Heart left ventricle (tissue), 16 donors: ENCODE measurements around the gene AMFR. TPM values are rescaled to one million over a fixed set of nuclear protein-coding genes. Genes with fewer than 3 reads are reported as not detected.

Experiments used
- ATAC-seq, 4 donors: fragments of 200-7000 bp; cut with Tn5 transposase; one replicate each; pipeline ENCODE4 v1.9.1; 2020 to 2022; ENCODE audit warnings: moderate library complexity in 4 of 4, mild to moderate bottlenecking in 3 of 4, moderate number of reproducible peaks in 1 of 4
- DNase-seq, 5 donors: peaks; one replicate each; pipeline ENCODE4 v3.0.0-alpha.2; 2020
- H3K27ac ChIP-seq, 12 donors: fragments of 200-600 bp; sonication (generic) in 4 of 12; one replicate each; pipeline versions ENCODE4 v1.5.0 to v1.8.0; 2016 to 2022; ENCODE audit warnings: mild to moderate bottlenecking in 2 of 12
- H3K27me3 ChIP-seq, 9 donors: fragments of 200-600 bp; sonication (generic) in 2 of 9; one replicate each; pipeline versions ENCODE4 v1.5.1 to v1.8.0; 2016 to 2022; ENCODE audit warnings: mild to moderate bottlenecking in 3 of 9
- H3K36me3 ChIP-seq, 9 donors: fragments of 200-600 bp; sonication (generic) in 2 of 9; one replicate each; pipeline versions ENCODE4 v1.5.0 to v1.8.0; 2018 to 2022; ENCODE audit warnings: mild to moderate bottlenecking in 2 of 9
- H3K4me1 ChIP-seq, 12 donors: fragments of 200-600 bp; sonication (generic) in 4 of 12; one replicate each; pipeline versions ENCODE4 v1.5.0 to v1.8.0; 2016 to 2022; ENCODE audit warnings: mild to moderate bottlenecking in 3 of 12
- H3K4me3 ChIP-seq, 12 donors: fragments of 200-600 bp; sonication (generic) in 4 of 12; one replicate each; pipeline versions ENCODE4 v1.5.0 to v1.8.0; 2017 to 2022; ENCODE audit warnings: mild to moderate bottlenecking in 9 of 12, moderate library complexity in 4 of 12
- H3K9me3 ChIP-seq, 12 donors: fragments of 200-600 bp; sonication (generic) in 4 of 12; one replicate each; pipeline versions ENCODE4 v1.5.0 to v1.8.0; 2016 to 2022; ENCODE audit warnings: mild to moderate bottlenecking in 1 of 12
- POLR2A ChIP-seq, 2 donors: fragments of 450-650 bp; IDR thresholded peaks; one replicate each; pipeline ENCODE4 v1.6.1; 2017; ENCODE audit warnings: antibody characterized with exemption in 2 of 2, mild to moderate bottlenecking in 2 of 2, moderate library complexity in 2 of 2
- WGBS, 4 donors: extraction: QIAGEN DNeasy Blood & Tissue Kit in 2 of 4; methylation state at CpG; one replicate each; pipeline versions ENCODE4 v1.1.5 to v1.1.7; 2013 to 2018; 5-methylcytosine and 5-hydroxymethylcytosine counted together
- intact Hi-C, 10 donors: fragments of 100-400 bp; cut with DNase I; formaldehyde crosslinking; loops; one replicate each; pipeline versions ENCODE4 v1.11.1 to v1.14.2; 2022
- polyA plus RNA-seq, 2 donors: library from polyadenylated mRNA; stranded (reverse); fragments of 200-250 nt; gene quantifications; one replicate each; pipeline ENCODE4 v1.2.3, GENCODE V29; 2013
- total RNA-seq, 9 donors: library from RNA; depleted of rRNA in 2 of 9; stranded (reverse); fragments of >200 nt in 2 of 9; fragmentation: NEBNext Ultra II Directional in 3 of 9; extraction: Animal tissue kit (Norgen Biotek cat#: 25700) in 3 of 9; gene quantifications; one replicate each; pipeline versions ENCODE4 v1.1.0 to v1.2.4, GENCODE V29; 2016 to 2023
- TF ChIP-seq, protein P1 (sequence below), 12 donors: fragments of 200-600 bp; sonication (generic) in 4 of 12; IDR thresholded peaks; one replicate each; pipeline versions ENCODE4 v1.5.0 to v1.8.0; 2018 to 2022; ENCODE audit warnings: antibody characterized with exemption in 12 of 12, mild to moderate bottlenecking in 5 of 12
- donor health status: ischemic (EF 13 %, LVEDD 7.1; RV severe dilation, severe dysfunction).
- donor health status: healthy with polysubstance abuse.
- donor health status: DM: no; HTN: yes; CAD: no.
- donor health status: DM: no; HTN: no; CAD: no.
- donor health status: ischemic (EF 25% LVEDD 6.9; RV normal size, moderate dysfunction).
- donor health status: ischemic (EF 25% LVEDD 5.7; RV mildly dilated, moderate dysfunction).
- donor health status: healthy.
- donor health status: DM: yes; HTN: yes; CAD: no.
- donor health status: ischemic (EF 35%, LVEDD 5.7; RV mildly dilated, moderate dysfunction).
- donor health status: nonischemic (EF 11% LVEDD 7.7; RV severe dilation, severe dysfunction).
- donor health status: DM: yes; HTN: yes; CAD: no.
- donor health status: PGD.
- donor health status: ischemic (EF 29% LVEDD 5.4; RV normal size, mild dysfunction).
- donor health status: nonischemic (EF 23%, LVEDD 6.1; RV moderate dilation, normal function).

Gene AMFR
- total and polyA plus RNA-seq, 11 donors = 26.4 to 146 (median 84.8) TPM

DNA sequence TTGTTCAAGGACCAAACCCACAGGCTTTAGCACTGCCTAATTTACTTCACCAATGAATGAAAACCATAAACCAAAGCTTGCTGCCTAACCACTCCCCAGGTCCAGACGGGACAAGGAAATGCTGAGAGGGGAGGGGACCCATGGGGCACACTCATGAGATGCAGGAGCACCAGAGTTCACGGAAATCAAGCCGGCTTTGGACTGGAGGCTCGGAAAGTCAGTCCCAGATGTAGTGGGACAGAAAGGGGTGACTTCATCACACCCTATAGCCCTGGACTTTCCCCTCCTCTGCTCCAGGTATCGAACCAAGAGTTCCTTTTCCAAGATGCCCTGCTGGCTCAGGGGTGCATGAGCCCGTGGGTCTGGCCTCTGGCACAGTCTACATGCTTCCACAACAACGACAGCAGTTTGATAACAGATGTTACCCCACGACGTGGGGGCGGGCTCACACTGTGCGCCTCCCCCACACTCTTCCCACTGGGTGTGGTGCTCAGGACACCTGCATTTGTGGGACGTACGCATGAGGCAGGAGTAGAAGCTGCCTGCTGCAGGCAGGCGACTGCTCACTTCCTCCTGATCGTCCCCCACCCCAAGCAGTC lies 63.2 kb downstream of the AMFR start:
- Histone ChIP-seq H3K36me3 (peaks cover 3 to 71% (median 55%) of the 10 kb centered on the region in 9 donors), H3K4me1 (peaks cover 0 to 5% (median 0%) of the 10 kb centered on the region in 12 donors), H3K9me3 (no peaks in the 10 kb centered on the region), H3K27ac (no peak overlapping the region), H3K4me3 (no peak overlapping the region), H3K27me3 (no peaks in the 10 kb centered on the region)
- TF ChIP-seq POLR2A (IDR thresholded peaks at IDR 0.05) = no peak
- TF ChIP-seq, protein P1, sequence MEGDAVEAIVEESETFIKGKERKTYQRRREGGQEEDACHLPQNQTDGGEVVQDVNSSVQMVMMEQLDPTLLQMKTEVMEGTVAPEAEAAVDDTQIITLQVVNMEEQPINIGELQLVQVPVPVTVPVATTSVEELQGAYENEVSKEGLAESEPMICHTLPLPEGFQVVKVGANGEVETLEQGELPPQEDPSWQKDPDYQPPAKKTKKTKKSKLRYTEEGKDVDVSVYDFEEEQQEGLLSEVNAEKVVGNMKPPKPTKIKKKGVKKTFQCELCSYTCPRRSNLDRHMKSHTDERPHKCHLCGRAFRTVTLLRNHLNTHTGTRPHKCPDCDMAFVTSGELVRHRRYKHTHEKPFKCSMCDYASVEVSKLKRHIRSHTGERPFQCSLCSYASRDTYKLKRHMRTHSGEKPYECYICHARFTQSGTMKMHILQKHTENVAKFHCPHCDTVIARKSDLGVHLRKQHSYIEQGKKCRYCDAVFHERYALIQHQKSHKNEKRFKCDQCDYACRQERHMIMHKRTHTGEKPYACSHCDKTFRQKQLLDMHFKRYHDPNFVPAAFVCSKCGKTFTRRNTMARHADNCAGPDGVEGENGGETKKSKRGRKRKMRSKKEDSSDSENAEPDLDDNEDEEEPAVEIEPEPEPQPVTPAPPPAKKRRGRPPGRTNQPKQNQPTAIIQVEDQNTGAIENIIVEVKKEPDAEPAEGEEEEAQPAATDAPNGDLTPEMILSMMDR (IDR thresholded peaks at IDR 0.05) = no peak
- ATAC-seq (peak in 1 of 4 donors; percentile 16), DNase-seq (peak in 1 of 5 donors; percentile 9)
- intact Hi-C loops = no loop called here
- 71 to 72% (median 72%) methylated on average over 14 to 15 of the region's 15 CpGs for WGBS, 4 donors

DNA sequence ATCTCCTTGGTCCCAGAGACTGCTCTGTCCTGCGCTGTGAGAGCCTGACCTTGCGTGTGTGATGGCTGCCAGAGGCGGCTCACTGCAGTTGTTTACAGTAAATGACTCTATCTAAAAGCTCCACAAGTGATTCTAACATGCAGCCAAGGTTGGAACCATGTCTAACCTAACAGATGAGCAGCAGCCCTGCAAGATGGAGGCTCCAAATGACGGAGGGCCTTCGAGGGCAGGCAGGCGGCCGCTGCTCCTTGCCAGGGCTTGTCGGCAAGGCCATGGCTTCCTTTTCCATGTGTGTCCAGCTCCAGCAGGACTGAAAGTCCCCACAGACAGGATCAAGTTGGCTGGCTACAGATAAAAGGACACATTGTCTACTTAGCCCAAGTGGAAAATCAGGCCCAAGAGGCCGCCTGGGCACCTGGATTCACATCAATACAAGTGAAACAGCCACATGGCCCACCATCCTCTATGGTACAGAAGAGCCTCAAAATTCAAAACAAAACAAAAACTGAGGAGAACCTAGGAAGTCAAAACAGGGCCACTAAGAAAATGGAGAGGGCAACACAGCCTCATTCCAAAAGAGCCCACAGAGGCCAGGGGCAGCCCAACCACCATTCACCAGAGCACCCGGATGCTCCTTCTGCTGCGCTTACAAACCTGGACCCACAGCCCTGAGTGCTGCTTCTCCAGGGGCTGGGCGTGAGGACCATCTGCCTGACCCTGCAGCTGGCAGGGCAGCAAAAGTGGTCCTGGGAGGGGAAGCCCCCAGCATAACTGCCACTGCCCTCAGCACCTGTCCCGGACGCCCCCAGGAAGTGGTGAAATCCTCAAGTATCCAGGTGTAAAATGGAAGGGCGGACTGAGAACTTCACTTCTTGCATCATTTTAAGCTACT lies 65.0 kb downstream of the AMFR start:
- no peak for ATAC-seq

DNA sequence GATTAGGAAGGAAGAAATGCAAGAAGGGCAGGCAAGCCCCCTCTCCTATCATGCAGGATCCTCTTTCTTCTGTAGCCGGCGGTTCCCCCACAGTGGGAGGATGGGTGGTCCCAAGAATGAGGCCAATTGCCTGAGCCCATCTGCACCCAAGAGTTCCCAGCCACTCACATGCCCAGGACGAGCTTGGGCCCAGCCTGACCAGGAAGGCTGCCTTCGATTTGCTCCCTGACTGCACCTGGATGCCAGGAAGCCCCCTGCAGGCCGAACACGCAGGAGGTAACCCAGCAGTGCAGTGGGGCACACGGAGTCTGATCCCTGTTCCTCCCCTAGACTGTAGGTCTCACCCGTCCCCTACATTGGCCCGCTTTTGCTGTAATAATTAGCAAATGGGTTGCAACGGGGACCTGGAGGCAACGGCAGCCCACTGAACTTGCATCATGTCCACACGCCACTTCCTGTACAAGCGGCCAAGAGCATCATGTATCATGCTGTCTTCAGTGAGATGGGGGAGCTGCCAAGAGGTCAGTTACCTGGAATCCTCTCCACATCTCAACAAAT lies 67.5 kb downstream of the AMFR start:
- 84 to 89% (median 86%) methylated on average over 12 to 13 of the region's 13 CpGs for WGBS, 4 donors
- peaks cover 0 to 14% (median 8%) of the 10 kb centered on the region in 12 donors for H3K4me1 ChIP-seq
- H3K9me3 ChIP-seq = no peaks in the 10 kb centered on the region
- no peak overlapping the region for H3K4me3 ChIP-seq
- H3K36me3 ChIP-seq = peaks cover 0 to 30% (median 17%) of the 10 kb centered on the region in 9 donors
- H3K27me3 ChIP-seq = no peaks in the 10 kb centered on the region
- intact Hi-C loops = no loop called here
- no peak for TF ChIP-seq POLR2A (IDR thresholded peaks at IDR 0.05)
- TF ChIP-seq, protein P1 (IDR thresholded peaks at IDR 0.05) = no peak
- peak overlapping the region in 7 of 12 donors; percentile 11 to 74 (median 42) for H3K27ac ChIP-seq
- ATAC-seq = peak in 1 of 4 donors; percentile 4
- peak in 2 of 5 donors; percentile 9 to 15 for DNase-seq

More for the DNA sequence above, 65.0 kb downstream of the AMFR start:
- Histone ChIP-seq H3K4me3 (no peak overlapping the region), H3K27ac (no peak overlapping the region), H3K36me3 (peaks cover 3 to 55% (median 41%) of the 10 kb centered on the region in 9 donors), H3K4me1 (peaks cover 0 to 14% (median 8%) of the 10 kb centered on the region in 12 donors), H3K9me3 (no peaks in the 10 kb centered on the region), H3K27me3 (no peaks in the 10 kb centered on the region)
- peak in 1 of 5 donors; percentile 9 for DNase-seq
- intact Hi-C loops = no loop called here
- WGBS, 4 donors = 93 to 97% (median 94%) methylated on average over 14 to 15 of the region's 15 CpGs
- TF ChIP-seq, protein P1 (IDR thresholded peaks at IDR 0.05) = no peak
- no peak for TF ChIP-seq POLR2A (IDR thresholded peaks at IDR 0.05)
